Liver (tissue), 9 donors: ENCODE data around the gene PFKFB3. TPM values are rescaled to one million over a fixed set of nuclear protein-coding genes. Genes with fewer than 3 reads are reported as not detected.

Experiments
- DNase-seq: peaks from one replicate; pipeline ENCODE4 v3.0.0-alpha.2; 2017; ENCODE audit warnings: low spot score
- H3K27ac ChIP-seq, 2 donors: one replicate each; pipeline ENCODE4 v1.7.0; 2013; ENCODE audit warnings: inconsistent platforms in 2 of 2, low read length in 2 of 2, control low read depth in 1 of 2, low read depth in 1 of 2, mild to moderate bottlenecking in 1 of 2
- H3K27me3 ChIP-seq, 4 donors: one replicate each; pipeline versions ENCODE4 v1.6.1 to v1.7.0; 2013; ENCODE audit warnings: low read length in 3 of 4, inconsistent platforms in 1 of 4, mild to moderate bottlenecking in 1 of 4, moderate library complexity in 1 of 4; ENCODE audit not compliant: control insufficient read depth in 4 of 4, insufficient read depth in 4 of 4
- H3K36me3 ChIP-seq, 4 donors: one replicate each; pipeline versions ENCODE4 v1.6.1 to v1.7.0; 2013; ENCODE audit warnings: low read length in 3 of 4, mild to moderate bottlenecking in 3 of 4, low read depth in 1 of 4, moderate library complexity in 1 of 4; ENCODE audit not compliant: control insufficient read depth in 4 of 4, insufficient read depth in 3 of 4
- H3K4me1 ChIP-seq, 4 donors: one replicate each; pipeline versions ENCODE4 v1.6.1 to v1.7.0; 2013; ENCODE audit warnings: low read length in 3 of 4, mild to moderate bottlenecking in 3 of 4, moderate library complexity in 1 of 4; ENCODE audit not compliant: control insufficient read depth in 4 of 4, insufficient read depth in 4 of 4
- H3K4me3 ChIP-seq, 3 donors: one replicate each; pipeline versions ENCODE4 v1.6.1 to v1.7.0; 2013; ENCODE audit warnings: low read length in 3 of 3, control low read depth in 1 of 3, low read depth in 1 of 3, mild to moderate bottlenecking in 1 of 3
- H3K9ac ChIP-seq, 2 donors: one replicate each; pipeline ENCODE4 v1.7.0; 2013; ENCODE audit warnings: low read length in 2 of 2, mild to moderate bottlenecking in 2 of 2, moderate library complexity in 2 of 2, control low read depth in 1 of 2, low read depth in 1 of 2
- H3K9me3 ChIP-seq, 4 donors: one replicate each; pipeline versions ENCODE4 v1.6.1 to v1.7.0; 2013; ENCODE audit warnings: low read length in 3 of 4; ENCODE audit not compliant: control insufficient read depth in 4 of 4
- ATF3 ChIP-seq: IDR thresholded peaks from 2 replicates; pipeline ENCODE4 v1.6.1; 2016; ENCODE audit warnings: antibody characterized with exemption
- CTCF ChIP-seq: fragments of 150-350 bp; IDR thresholded peaks from 2 replicates; pipeline ENCODE4 v1.5.1; 2017; ENCODE audit warnings: improper control_type of control experiment, low read depth, low read length; ENCODE audit not compliant: missing input control
- EGR1 ChIP-seq, 2 donors: IDR thresholded peaks; 2 replicates each; pipeline ENCODE4 v1.6.1; 2016 to 2018; ENCODE audit warnings: antibody characterized with exemption in 2 of 2, low read depth in 2 of 2
- FOXA1 ChIP-seq: IDR thresholded peaks from 2 replicates; pipeline ENCODE4 v1.6.1; 2016; ENCODE audit warnings: antibody characterized with exemption
- FOXA2 ChIP-seq: IDR thresholded peaks from 2 replicates; pipeline ENCODE4 v1.6.1; 2016; ENCODE audit warnings: antibody characterized with exemption
- GABPA ChIP-seq, 2 donors: IDR thresholded peaks in 1 of 2; conservative IDR thresholded peaks in 1 of 2; 2 replicates each; pipeline ENCODE4 v1.6.1; 2016; ENCODE audit warnings: antibody characterized with exemption in 2 of 2, mild to moderate bottlenecking in 1 of 2, moderate library complexity in 1 of 2
- HNF4A ChIP-seq, 2 donors: conservative IDR thresholded peaks; 2 replicates each; pipeline ENCODE4 v1.6.1; 2016; ENCODE audit warnings: antibody characterized with exemption in 2 of 2, mild to moderate bottlenecking in 2 of 2
- HNF4G ChIP-seq: IDR thresholded peaks from 2 replicates; pipeline ENCODE4 v1.6.1; 2016; ENCODE audit warnings: antibody characterized with exemption
- JUND ChIP-seq, 2 donors: IDR thresholded peaks; 2 replicates each; pipeline ENCODE4 v1.6.1; 2016; ENCODE audit warnings: antibody characterized with exemption in 2 of 2
- NR2F2 ChIP-seq: IDR thresholded peaks from 2 replicates; pipeline ENCODE4 v1.6.1; 2016; ENCODE audit warnings: antibody characterized with exemption
- RAD21 ChIP-seq, 2 donors: IDR thresholded peaks; 2 replicates each; pipeline ENCODE4 v1.6.1; 2016; ENCODE audit warnings: antibody characterized with exemption in 2 of 2, mild to moderate bottlenecking in 2 of 2
- REST ChIP-seq: IDR thresholded peaks from 2 replicates; pipeline ENCODE4 v1.6.1; 2016; ENCODE audit warnings: antibody characterized with exemption, mild to moderate bottlenecking
- RXRA ChIP-seq, 2 donors: IDR thresholded peaks; 2 replicates each; pipeline ENCODE4 v1.6.1; 2017 to 2018; ENCODE audit warnings: antibody characterized with exemption in 2 of 2, mild to moderate bottlenecking in 1 of 2
- SP1 ChIP-seq: IDR thresholded peaks from 2 replicates; pipeline ENCODE4 v1.6.1; 2018; ENCODE audit warnings: antibody characterized with exemption, mild to moderate bottlenecking
- TAF1 ChIP-seq: conservative IDR thresholded peaks from 2 replicates; pipeline ENCODE4 v1.6.1; 2016; ENCODE audit warnings: antibody characterized with exemption, mild to moderate bottlenecking
- YY1 ChIP-seq: IDR thresholded peaks from 2 replicates; pipeline ENCODE4 v1.6.1; 2016; ENCODE audit warnings: antibody characterized with exemption, mild to moderate bottlenecking
- ZBTB33 ChIP-seq: IDR thresholded peaks from 2 replicates; pipeline ENCODE4 v1.6.1; 2016; ENCODE audit warnings: antibody characterized with exemption
- WGBS: extraction: QIAGEN DNeasy Blood & Tissue Kit; methylation state at CpG from one replicate; pipeline ENCODE4 v1.1.7; 2013; 5-methylcytosine and 5-hydroxymethylcytosine counted together
- polyA plus RNA-seq, 2 donors: library from polyadenylated mRNA; stranded (reverse) in 1 of 2; unstranded in 1 of 2; fragments of 200-250 nt in 1 of 2; fragments of >200 nt in 1 of 2; fragmentation: Nextera tagmentation in 1 of 2; extraction: Ambion mirVana in 1 of 2; gene quantifications; one replicate each; pipeline versions ENCODE4 v1.2.1 to v1.2.3, GENCODE V29; 2013 to 2015
- total RNA-seq, 2 donors: library from RNA; depleted of rRNA; stranded (reverse); fragments of >200 nt; gene quantifications; one replicate each; pipeline ENCODE4 v1.2.3, GENCODE V29; 2014
- TF ChIP-seq, protein P1 (sequence below): IDR thresholded peaks from 2 replicates; pipeline ENCODE4 v1.6.1; 2016; ENCODE audit warnings: antibody characterized with exemption
- donor health status: healthy.
- donor health status: healthy.
- donor health status: healthy.
- donor health status: healthy.
- donor health status: healthy.

PFKFB3 gene
- total and polyA plus RNA-seq, 4 donors: 1.6 to 9.1 (median 5.8) TPM

DNA sequence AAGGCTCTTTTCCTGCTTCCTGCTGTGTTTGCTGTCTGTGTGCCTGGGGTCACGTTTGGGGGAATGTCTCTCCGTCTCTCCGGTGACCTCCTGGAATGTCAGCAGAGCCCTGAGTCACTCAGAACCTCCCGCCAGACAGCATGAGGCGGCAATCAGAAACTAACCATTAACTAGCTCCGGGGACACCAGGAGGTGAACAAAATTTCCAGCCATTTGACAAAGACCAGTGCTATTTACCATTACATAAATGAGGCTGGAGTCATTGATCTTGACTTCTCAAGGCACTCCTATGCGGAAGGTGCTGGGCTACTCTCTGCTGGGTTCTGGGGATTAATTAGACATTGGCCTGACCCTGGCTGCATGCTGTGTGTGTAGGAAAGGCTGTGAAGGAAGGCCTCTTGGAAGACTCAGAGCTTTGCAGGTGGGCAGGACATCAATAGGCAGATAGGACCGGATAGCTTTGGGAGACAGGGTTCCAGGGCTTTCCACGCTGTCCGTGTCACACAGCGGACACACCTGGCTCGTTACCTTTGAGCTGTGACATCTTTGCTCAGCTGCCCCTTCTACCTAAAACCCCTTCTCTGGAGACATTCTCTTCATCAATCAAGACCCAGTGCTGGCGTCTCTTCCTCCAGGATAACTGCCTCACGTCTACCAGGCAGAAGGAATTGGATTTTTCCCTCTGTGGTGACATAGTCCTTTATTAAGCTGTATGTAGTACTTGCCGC lies 77.0 kb downstream of the PFKFB3 start:
- Histone ChIP-seq H3K4me1 (peaks cover 3 to 24% (median 12%) of the 10 kb centered on the region in 4 donors), H3K27ac (peak overlapping the region; percentile 63 to 72), H3K36me3 (no peaks in the 10 kb centered on the region), H3K27me3 (no peaks in the 10 kb centered on the region), H3K9me3 (no peaks in the 10 kb centered on the region), H3K9ac (no peak overlapping the region), H3K4me3 (no peak overlapping the region)
- TF ChIP-seq HNF4A (conservative IDR thresholded peaks at IDR 0.05): peak; percentile 63 to 78
- TF ChIP-seq JUND (IDR thresholded peaks at IDR 0.05): peak; percentile 74 to 94
- peak; percentile 80 for TF ChIP-seq SP1
- TF ChIP-seq RXRA (IDR thresholded peaks at IDR 0.05): peak; percentile 90 to 99
- TF ChIP-seq ATF3: no peak
- peak; percentile 78 for TF ChIP-seq FOXA2
- TF ChIP-seq ZBTB33: peak; percentile 88
- no peak for TF ChIP-seq CTCF
- peak; percentile 77 for TF ChIP-seq NR2F2
- TF ChIP-seq YY1: peak; percentile 89
- TF ChIP-seq, protein P1, sequence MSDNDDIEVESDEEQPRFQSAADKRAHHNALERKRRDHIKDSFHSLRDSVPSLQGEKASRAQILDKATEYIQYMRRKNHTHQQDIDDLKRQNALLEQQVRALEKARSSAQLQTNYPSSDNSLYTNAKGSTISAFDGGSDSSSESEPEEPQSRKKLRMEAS: peak; percentile 96
- peak in 1 of 2 donors; percentile 87 for TF ChIP-seq EGR1 (IDR thresholded peaks at IDR 0.05; ENCODE audit: low read depth in 2 of 2)
- peak; percentile 53 to 61 for TF ChIP-seq RAD21 (IDR thresholded peaks at IDR 0.05)
- peak in 1 of 2 donors; percentile 7 for TF ChIP-seq GABPA (IDR thresholded peaks at IDR 0.05 in 1 of 2, conservative IDR thresholded peaks at IDR 0.05 in 1 of 2)
- no peak for TF ChIP-seq HNF4G
- TF ChIP-seq FOXA1: peak; percentile 86
- no peak for TF ChIP-seq TAF1
- peak; percentile 75 for TF ChIP-seq REST
- 50% methylated on average over 15 of the region's 15 CpGs for WGBS
- no peak for DNase-seq
